ENCODE measurements around the gene ADAMTSL1. TPM values are rescaled to one million over a fixed set of nuclear protein-coding genes. Genes with fewer than 3 reads are reported as not detected.

ADAMTSL1 gene
- total RNA-seq, 2 donors from 2014 or later, result not detected

- no peak overlapping the region for H3K4me3 Mint-ChIP-seq
- H3K4me1 Mint-ChIP-seq, result no peaks in the 10 kb centered on the region
- H3K27ac Mint-ChIP-seq, result no peak overlapping the region
- ATAC-seq (replicated peaks), result no peak
- H3K36me3 Mint-ChIP-seq (ENCODE audit: low read depth), result no peaks in the 10 kb centered on the region
- H3K9me3 Mint-ChIP-seq, result no peaks in the 10 kb centered on the region
- peaks cover 5% of the 10 kb centered on the region for H3K27me3 Mint-ChIP-seq
These were observed 21.7 kb upstream of the ADAMTSL1 start for GRCh38 chr9:18452276-18452675.

- Mint-ChIP-seq H3K4me3 (no peak overlapping the region), H3K36me3 (ENCODE audit: low read depth) (no peaks in the 10 kb centered on the region), H3K27ac (no peak overlapping the region), H3K4me1 (no peaks in the 10 kb centered on the region), H3K9me3 (no peaks in the 10 kb centered on the region), H3K27me3 (peaks cover 6% of the 10 kb centered on the region)
- ATAC-seq (replicated peaks), result no peak
These were observed 17.2 kb upstream of the ADAMTSL1 start for GRCh38 chr9:18456624-18457237.

DNA sequence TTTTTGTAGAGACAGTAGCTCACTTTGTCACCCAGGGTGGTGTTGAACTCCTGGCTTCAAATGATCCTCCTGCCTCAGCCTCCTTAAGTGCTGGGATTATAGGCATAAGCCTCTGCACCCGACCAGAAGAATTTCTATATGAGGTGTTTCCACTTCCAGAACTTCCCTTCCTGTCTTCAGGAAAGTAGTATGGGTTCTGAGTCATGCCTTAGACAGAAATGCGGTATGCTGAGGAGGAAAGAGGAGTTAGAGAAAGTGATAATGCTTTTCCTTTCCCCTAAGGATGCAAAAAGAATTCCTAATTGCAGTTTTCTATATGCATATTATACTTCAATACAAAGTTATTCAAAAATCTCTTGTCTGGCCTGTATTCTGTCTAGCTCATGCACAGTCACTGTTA is 16.4 kb upstream of the ADAMTSL1 start:
- no peak overlapping the region for H3K27ac Mint-ChIP-seq
- no peak overlapping the region for H3K4me3 Mint-ChIP-seq

GRCh38 chr9:18459962-18460584 is 13.9 kb upstream of the ADAMTSL1 start:
- no peaks in the 10 kb centered on the region for H3K4me1 Mint-ChIP-seq
- ATAC-seq (replicated peaks), result no peak
- no peak overlapping the region for H3K4me3 Mint-ChIP-seq
- no peak overlapping the region for H3K27ac Mint-ChIP-seq
- no peaks in the 10 kb centered on the region for H3K36me3 Mint-ChIP-seq (ENCODE audit: low read depth)
- no peaks in the 10 kb centered on the region for H3K9me3 Mint-ChIP-seq
- H3K27me3 Mint-ChIP-seq, result peaks cover 6% of the 10 kb centered on the region

More for the DNA sequence above, 16.4 kb upstream of the ADAMTSL1 start:
- Mint-ChIP-seq H3K36me3 (ENCODE audit: low read depth) (no peaks in the 10 kb centered on the region), H3K4me1 (no peaks in the 10 kb centered on the region), H3K9me3 (no peaks in the 10 kb centered on the region), H3K27me3 (peaks cover 6% of the 10 kb centered on the region)
- no peak for ATAC-seq (replicated peaks)

DNA sequence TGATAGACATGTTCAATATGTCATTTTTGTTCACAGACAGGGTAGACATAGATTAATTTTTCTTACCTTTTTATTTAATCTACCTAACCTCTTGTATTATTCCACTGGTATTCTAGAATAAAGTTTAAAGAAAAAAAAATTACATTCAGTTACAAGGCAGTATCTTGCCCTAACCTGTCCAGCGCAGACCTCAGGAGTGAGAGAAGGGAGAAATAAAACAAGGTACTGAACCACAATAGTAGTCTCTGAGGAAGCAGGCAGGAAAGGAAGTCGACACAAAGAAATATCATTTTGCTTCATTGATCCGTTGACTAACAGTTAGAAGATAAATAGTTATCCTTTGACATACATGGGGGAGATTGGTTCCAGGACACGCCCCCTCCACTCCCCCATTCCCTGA is 12.5 kb upstream of the ADAMTSL1 start:
- Mint-ChIP-seq H3K9me3 (no peaks in the 10 kb centered on the region), H3K4me1 (no peaks in the 10 kb centered on the region), H3K36me3 (ENCODE audit: low read depth) (no peaks in the 10 kb centered on the region), H3K27me3 (peaks cover 6% of the 10 kb centered on the region), H3K4me3 (no peak overlapping the region), H3K27ac (no peak overlapping the region)
- ATAC-seq (replicated peaks), result no peak

DNA sequence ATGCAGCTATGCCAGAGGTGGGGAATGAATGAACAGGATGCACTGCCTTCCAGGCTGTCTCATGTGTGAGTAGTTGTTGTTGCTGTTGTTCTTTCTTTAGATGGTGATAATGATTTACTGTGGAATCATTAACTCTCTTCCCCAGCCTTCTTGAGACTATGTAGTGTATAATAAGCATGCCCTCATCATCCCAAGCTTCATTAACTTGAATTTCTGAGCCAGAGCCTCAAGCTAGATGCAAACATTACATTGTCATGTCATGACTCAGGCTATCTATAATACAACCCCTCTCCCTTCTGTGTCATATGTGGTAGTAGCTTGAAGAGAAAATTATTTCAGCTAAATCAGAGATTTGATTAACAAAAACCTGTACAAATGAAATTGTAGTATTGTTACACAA is 10.0 kb upstream of the ADAMTSL1 start:
- H3K27me3 Mint-ChIP-seq, result peaks cover 6% of the 10 kb centered on the region
- H3K27ac Mint-ChIP-seq, result no peak overlapping the region
- no peak overlapping the region for H3K4me3 Mint-ChIP-seq
- no peaks in the 10 kb centered on the region for H3K4me1 Mint-ChIP-seq
- no peaks in the 10 kb centered on the region for H3K36me3 Mint-ChIP-seq (ENCODE audit: low read depth)
- no peaks in the 10 kb centered on the region for H3K9me3 Mint-ChIP-seq
- ATAC-seq (replicated peaks), result no peak

GRCh38 chr9:18466101-18466500 is 7.9 kb upstream of the ADAMTSL1 start:
- Mint-ChIP-seq H3K4me3 (no peak overlapping the region), H3K27ac (no peak overlapping the region), H3K27me3 (peaks cover 3% of the 10 kb centered on the region), H3K9me3 (no peaks in the 10 kb centered on the region), H3K36me3 (ENCODE audit: low read depth) (no peaks in the 10 kb centered on the region), H3K4me1 (no peaks in the 10 kb centered on the region)
- ATAC-seq (replicated peaks), result no peak

- no peaks in the 10 kb centered on the region for H3K27me3 Mint-ChIP-seq
- H3K4me1 Mint-ChIP-seq, result no peaks in the 10 kb centered on the region
- no peaks in the 10 kb centered on the region for H3K36me3 Mint-ChIP-seq (ENCODE audit: low read depth)
- ATAC-seq (replicated peaks), result no peak
- H3K4me3 Mint-ChIP-seq, result no peak overlapping the region
- H3K9me3 Mint-ChIP-seq, result no peaks in the 10 kb centered on the region
- H3K27ac Mint-ChIP-seq, result no peak overlapping the region
These were observed 6.3 kb upstream of the ADAMTSL1 start for GRCh38 chr9:18467696-18468095.

DNA sequence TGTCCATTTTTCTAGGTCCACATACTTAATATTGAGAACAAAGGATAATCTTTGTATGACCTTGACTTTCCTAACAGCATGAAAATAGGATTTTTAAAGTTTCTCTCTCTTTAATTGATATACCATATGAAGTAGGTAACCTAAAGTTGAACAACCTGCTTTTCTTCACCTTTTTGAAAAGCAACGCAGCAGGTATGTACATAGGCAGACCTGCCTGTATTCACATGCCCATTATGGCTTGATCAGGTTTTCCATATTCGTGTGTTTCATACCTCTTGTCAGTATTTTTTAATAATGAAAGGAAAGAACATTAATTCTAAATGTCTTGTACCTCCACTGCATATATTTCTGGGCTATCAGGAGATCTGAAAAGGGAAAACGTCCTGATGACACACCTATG is 1.5 kb upstream of the ADAMTSL1 start:
- Mint-ChIP-seq H3K4me3 (no peak overlapping the region), H3K36me3 (ENCODE audit: low read depth) (no peaks in the 10 kb centered on the region), H3K4me1 (no peaks in the 10 kb centered on the region), H3K27ac (no peak overlapping the region), H3K9me3 (no peaks in the 10 kb centered on the region), H3K27me3 (peaks cover 6% of the 10 kb centered on the region)
- ATAC-seq (replicated peaks), result no peak

GRCh38 chr9:18472841-18473251 is 1.1 kb upstream of the ADAMTSL1 start:
- no peak for ATAC-seq (replicated peaks)
- peaks cover 6% of the 10 kb centered on the region for H3K27me3 Mint-ChIP-seq
- H3K9me3 Mint-ChIP-seq, result no peaks in the 10 kb centered on the region
- no peaks in the 10 kb centered on the region for H3K4me1 Mint-ChIP-seq
- H3K36me3 Mint-ChIP-seq (ENCODE audit: low read depth), result no peaks in the 10 kb centered on the region
- H3K27ac Mint-ChIP-seq, result no peak overlapping the region
- no peak overlapping the region for H3K4me3 Mint-ChIP-seq

DNA sequence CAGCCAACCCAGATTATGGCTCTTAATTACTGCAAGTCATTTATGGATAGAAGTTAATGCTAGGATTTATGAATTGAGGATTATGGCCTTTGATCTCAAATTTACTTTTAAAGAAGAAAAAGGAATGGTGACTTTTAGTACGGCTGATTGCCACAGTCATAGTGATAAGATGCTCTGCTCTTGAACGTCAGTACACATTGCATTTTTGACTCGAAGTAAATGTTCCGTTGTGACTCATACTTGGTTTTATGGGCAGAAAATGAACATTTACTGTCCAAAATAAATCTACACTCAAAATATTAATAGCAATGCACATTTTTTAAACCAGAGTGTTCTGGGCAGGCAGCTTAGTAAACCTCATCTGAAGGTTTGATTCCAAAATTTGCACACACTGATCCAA is 830 bp downstream of the ADAMTSL1 start:
- H3K27me3 Mint-ChIP-seq, result peaks cover 13% of the 10 kb centered on the region
- no peak overlapping the region for H3K4me3 Mint-ChIP-seq
- no peak overlapping the region for H3K27ac Mint-ChIP-seq
- no peaks in the 10 kb centered on the region for H3K9me3 Mint-ChIP-seq
- ATAC-seq (replicated peaks), result no peak
- no peaks in the 10 kb centered on the region for H3K36me3 Mint-ChIP-seq (ENCODE audit: low read depth)
- H3K4me1 Mint-ChIP-seq, result no peaks in the 10 kb centered on the region

DNA sequence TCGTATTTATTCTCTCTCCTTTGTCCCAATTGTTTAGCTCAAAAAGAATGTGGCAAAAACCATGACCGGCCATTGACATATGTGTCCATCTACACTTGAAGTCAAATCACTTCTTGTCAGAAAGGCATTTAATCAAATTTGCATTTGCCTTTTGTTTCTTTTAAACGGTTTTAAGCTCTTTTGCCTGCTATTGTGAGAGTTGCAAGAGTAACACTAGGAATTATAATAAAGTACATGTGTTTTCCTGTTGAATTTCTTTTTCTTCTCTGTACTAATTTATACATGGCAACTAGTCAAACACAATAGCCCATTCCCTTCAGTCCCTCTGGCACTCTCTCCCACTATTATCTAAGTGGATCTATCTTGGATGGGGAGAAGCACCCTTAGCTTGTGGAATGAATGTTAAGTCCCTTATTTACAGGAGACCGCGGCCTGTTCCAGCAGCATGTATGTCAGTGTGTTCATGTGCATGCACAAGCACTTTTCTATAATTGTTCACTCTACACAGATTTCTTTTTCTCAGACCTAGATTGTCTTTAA is 3.2 kb downstream of the ADAMTSL1 start:
- Mint-ChIP-seq H3K9me3 (no peaks in the 10 kb centered on the region), H3K27ac (no peak overlapping the region), H3K27me3 (peaks cover 16% of the 10 kb centered on the region), H3K36me3 (ENCODE audit: low read depth) (no peaks in the 10 kb centered on the region), H3K4me3 (no peak overlapping the region), H3K4me1 (no peaks in the 10 kb centered on the region)
- no peak for ATAC-seq (replicated peaks)

- no peak overlapping the region for H3K4me3 Mint-ChIP-seq
- no peaks in the 10 kb centered on the region for H3K9me3 Mint-ChIP-seq
- ATAC-seq (replicated peaks), result no peak
- H3K4me1 Mint-ChIP-seq, result no peaks in the 10 kb centered on the region
- H3K27me3 Mint-ChIP-seq, result peaks cover 16% of the 10 kb centered on the region
- H3K27ac Mint-ChIP-seq, result no peak overlapping the region
- H3K36me3 Mint-ChIP-seq (ENCODE audit: low read depth), result no peaks in the 10 kb centered on the region
These were observed 3.8 kb downstream of the ADAMTSL1 start for GRCh38 chr9:18477719-18478118.

DNA sequence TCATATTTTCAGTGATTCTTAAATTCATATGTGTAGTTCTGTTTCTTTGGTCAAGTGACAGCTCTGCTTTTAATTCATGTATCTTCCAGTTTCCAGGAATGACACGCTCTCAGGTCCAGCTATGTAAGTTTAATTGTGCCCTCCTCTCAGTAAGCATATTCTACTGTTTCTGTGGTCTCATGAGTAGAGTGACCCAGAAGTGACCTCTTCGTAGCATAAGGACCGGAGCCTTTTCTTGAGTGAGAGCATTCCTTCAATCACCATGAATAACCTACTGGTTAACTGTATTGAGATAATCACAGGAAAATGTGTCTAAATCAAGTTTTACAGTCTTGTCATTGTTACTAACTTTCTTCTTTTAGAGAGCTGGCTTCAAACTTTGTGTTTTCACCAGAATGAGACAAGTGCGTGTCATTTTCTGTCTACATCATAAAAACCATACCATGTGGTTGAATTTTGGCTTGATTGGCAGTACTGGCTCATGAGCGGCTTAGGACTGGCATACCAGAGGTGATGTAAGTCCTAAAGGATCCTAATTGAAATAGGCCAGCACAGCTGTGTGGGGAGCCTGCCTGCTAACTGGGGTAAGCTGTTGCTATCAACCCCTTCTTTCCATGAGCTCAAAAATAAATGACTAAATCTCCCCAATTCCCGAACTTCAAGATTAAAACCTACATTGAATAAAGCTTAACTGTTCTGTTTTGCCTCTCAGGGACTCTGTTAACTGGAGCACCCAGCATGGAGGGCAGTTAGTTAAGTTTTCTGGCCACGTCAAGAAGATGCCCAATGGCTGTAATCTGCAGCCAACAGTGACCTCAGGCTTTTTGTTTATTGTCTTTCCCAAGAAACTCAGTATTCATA is 4.8 kb downstream of the ADAMTSL1 start:
- Mint-ChIP-seq H3K27ac (no peak overlapping the region), H3K36me3 (ENCODE audit: low read depth) (no peaks in the 10 kb centered on the region), H3K4me1 (no peaks in the 10 kb centered on the region), H3K9me3 (no peaks in the 10 kb centered on the region), H3K27me3 (peaks cover 20% of the 10 kb centered on the region), H3K4me3 (no peak overlapping the region)
- no peak for ATAC-seq (replicated peaks)

DNA sequence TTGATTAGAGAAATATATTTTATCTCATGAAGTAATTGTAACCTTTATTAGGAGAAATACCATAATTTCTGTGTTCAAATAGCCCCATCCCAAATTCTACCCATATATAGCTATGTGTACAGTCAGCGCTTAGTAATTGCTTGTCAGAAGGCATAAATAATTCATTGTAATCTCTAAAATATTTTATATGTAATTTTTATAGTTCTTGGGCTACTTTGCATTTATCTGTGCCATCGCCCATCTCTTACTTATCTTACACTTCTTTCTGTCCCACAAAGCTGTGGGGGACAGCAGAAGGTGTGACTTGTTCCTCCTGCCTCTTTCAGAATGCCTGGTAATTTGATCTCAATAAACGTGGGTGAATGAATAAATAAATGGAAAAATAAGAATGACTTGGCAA is 5.5 kb downstream of the ADAMTSL1 start:
- no peaks in the 10 kb centered on the region for H3K4me1 Mint-ChIP-seq
- H3K4me3 Mint-ChIP-seq, result no peak overlapping the region
- no peak for ATAC-seq (replicated peaks)
- no peaks in the 10 kb centered on the region for H3K36me3 Mint-ChIP-seq (ENCODE audit: low read depth)
- H3K27ac Mint-ChIP-seq, result no peak overlapping the region
- peaks cover 19% of the 10 kb centered on the region for H3K27me3 Mint-ChIP-seq
- H3K9me3 Mint-ChIP-seq, result no peaks in the 10 kb centered on the region
